ENCODE results near the gene GTF2H3.

GTF2H3 gene

GRCh38 chr12:123643911-123644310 is 10.3 kb downstream of the GTF2H3 start:
- TF ChIP-seq, protein P1, sequence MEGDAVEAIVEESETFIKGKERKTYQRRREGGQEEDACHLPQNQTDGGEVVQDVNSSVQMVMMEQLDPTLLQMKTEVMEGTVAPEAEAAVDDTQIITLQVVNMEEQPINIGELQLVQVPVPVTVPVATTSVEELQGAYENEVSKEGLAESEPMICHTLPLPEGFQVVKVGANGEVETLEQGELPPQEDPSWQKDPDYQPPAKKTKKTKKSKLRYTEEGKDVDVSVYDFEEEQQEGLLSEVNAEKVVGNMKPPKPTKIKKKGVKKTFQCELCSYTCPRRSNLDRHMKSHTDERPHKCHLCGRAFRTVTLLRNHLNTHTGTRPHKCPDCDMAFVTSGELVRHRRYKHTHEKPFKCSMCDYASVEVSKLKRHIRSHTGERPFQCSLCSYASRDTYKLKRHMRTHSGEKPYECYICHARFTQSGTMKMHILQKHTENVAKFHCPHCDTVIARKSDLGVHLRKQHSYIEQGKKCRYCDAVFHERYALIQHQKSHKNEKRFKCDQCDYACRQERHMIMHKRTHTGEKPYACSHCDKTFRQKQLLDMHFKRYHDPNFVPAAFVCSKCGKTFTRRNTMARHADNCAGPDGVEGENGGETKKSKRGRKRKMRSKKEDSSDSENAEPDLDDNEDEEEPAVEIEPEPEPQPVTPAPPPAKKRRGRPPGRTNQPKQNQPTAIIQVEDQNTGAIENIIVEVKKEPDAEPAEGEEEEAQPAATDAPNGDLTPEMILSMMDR (IDR thresholded peaks at IDR 0.05; ENCODE audit: borderline replicate concordance, control extremely low read depth, extremely low read depth, insufficient read depth, missing control alignments): no peak
- DNase-seq (ENCODE audit: low spot score): no peak
- in situ Hi-C loops (cut with MboI; ENCODE audit: low sequenced_read_pairs, unreplicated experiment): no loop called here

GRCh38 chr12:123645380-123645779 is 11.8 kb downstream of the GTF2H3 start:
- no peak for DNase-seq (ENCODE audit: low spot score)
- in situ Hi-C loops (cut with MboI; ENCODE audit: low sequenced_read_pairs, unreplicated experiment): no loop called here
- TF ChIP-seq, protein P1 (IDR thresholded peaks at IDR 0.05; ENCODE audit: borderline replicate concordance, control extremely low read depth, extremely low read depth, insufficient read depth, missing control alignments): no peak

- TF ChIP-seq, protein P1 (IDR thresholded peaks at IDR 0.05; ENCODE audit: borderline replicate concordance, control extremely low read depth, extremely low read depth, insufficient read depth, missing control alignments): no peak
- no peak for DNase-seq (ENCODE audit: low spot score)
- in situ Hi-C loops (cut with MboI; ENCODE audit: low sequenced_read_pairs, unreplicated experiment): no loop called here
Observed at GRCh38 chr12:123645878-123646277, 12.2 kb downstream of the GTF2H3 start.

DNA sequence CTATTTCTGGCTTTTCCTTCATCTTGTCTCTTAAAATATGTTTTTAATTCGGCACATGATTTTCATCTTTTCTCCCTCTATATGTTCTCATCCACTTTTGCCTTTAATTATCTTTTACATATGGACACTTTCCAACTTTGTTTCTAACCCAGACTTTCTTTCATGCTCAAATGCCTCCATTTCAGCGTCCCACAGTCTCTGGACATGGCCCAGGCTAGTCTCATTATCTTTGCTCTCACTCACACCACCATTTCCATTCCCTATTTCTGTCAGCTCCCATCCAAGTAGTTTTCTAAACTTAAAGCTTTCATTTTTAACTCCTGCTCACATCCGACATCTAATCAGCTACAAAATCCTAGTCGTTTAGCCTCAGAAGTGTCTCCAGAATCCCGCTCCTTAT is 14.8 kb downstream of the GTF2H3 start:
- TF ChIP-seq, protein P1 (IDR thresholded peaks at IDR 0.05; ENCODE audit: borderline replicate concordance, control extremely low read depth, extremely low read depth, insufficient read depth, missing control alignments): no peak
- in situ Hi-C loops (cut with MboI; ENCODE audit: low sequenced_read_pairs, unreplicated experiment): no loop called here
- DNase-seq (ENCODE audit: low spot score): no peak

DNA sequence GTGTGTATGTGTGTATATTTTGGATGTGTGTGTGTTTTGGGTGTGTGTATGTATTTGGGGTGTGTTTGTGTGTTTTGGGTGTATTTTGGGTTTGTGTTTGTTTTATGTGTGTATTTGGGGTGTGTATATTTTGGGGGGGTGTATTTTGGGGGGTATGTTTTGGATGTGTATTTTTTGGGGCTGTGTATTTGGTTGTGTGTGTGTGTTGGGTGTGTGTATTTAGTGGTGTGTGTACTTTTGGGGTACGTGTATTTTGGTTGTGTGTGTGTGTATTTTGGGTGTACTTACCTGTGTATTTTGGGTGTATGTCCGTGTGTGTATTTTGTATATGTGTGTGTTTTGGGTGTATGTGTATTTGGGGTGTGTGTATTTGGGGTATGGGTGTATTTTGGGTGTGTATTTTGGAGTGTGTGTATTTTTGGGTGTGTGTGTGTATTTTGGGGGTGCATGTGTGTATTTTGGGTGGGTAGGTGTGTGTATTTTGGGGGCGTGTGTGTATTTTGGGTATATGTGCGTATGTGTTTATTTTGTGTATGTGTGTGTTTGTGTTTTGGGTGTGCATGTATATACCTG is 20.6 kb downstream of the GTF2H3 start:
- TF ChIP-seq, protein P1 (IDR thresholded peaks at IDR 0.05; ENCODE audit: borderline replicate concordance, control extremely low read depth, extremely low read depth, insufficient read depth, missing control alignments): no peak
- no peak for DNase-seq (ENCODE audit: low spot score)
- in situ Hi-C loops (cut with MboI; ENCODE audit: low sequenced_read_pairs, unreplicated experiment): no loop called here

GRCh38 chr12:123655420-123655819 is 21.8 kb downstream of the GTF2H3 start:
- DNase-seq (ENCODE audit: low spot score): peak; percentile 52
- TF ChIP-seq, protein P1 (IDR thresholded peaks at IDR 0.05; ENCODE audit: borderline replicate concordance, control extremely low read depth, extremely low read depth, insufficient read depth, missing control alignments): no peak
- in situ Hi-C loops (cut with MboI; ENCODE audit: low sequenced_read_pairs, unreplicated experiment): no loop called here
